HEK293 (cell line): ENCODE measurements around the gene EREG.

Source experiments
- CTCF ChIA-PET: fragments of 350-600 bp; formaldehyde crosslinking; extraction: SDS; loops from one replicate; lab custom pipeline; 2021; ENCODE audit warnings: antibody characterized with exemption; lab: Yijun Ruan, JAX
- POLR2A ChIA-PET: fragments of 300-600 bp; formaldehyde crosslinking; extraction: SDS; loops from one replicate; lab custom pipeline; 2020; ENCODE audit warnings: antibody characterized with exemption, inconsistent platforms; lab: Yijun Ruan, JAX
- H3K27ac ChIP-seq: fragments of 200-500 bp; sonication (Bioruptor generic); 2 replicates; pipeline ENCODE4 v1.5.1; 2014; ENCODE audit warnings: low read depth, low read length, control low read depth, inconsistent platforms; ENCODE audit errors: extremely low read depth
- H3K36me3 ChIP-seq, 2 experiments: fragments of 200-500 bp in 1 of 2; sonication (Bioruptor generic) in 1 of 2; 1 replicate in 1 of 2; 2 replicates in 1 of 2; pipeline ENCODE4 v1.5.1; 2014 to 2017; ENCODE audit warnings: inconsistent platforms in 2 of 2, low read length in 2 of 2; ENCODE audit not compliant: control insufficient read depth in 2 of 2, insufficient read depth in 1 of 2
- H3K4me1 ChIP-seq: fragments of 200-500 bp; sonication (Bioruptor generic); 2 replicates; pipeline ENCODE4 v1.5.1; 2014; ENCODE audit warnings: mild to moderate bottlenecking, low read length, inconsistent platforms; ENCODE audit not compliant: control insufficient read depth, insufficient read depth
- H3K4me3 ChIP-seq: 2 replicates; pipeline ENCODE4 v1.5.1; 2011; ENCODE audit warnings: low read depth, mild to moderate bottlenecking, control low read depth, low read length, moderate library complexity
- H3K9me3 ChIP-seq: fragments of 200-500 bp; sonication (Bioruptor generic); 2 replicates; pipeline ENCODE4 v1.5.1; 2014; ENCODE audit warnings: low read depth, low read length, inconsistent platforms; ENCODE audit not compliant: control insufficient read depth, insufficient read depth
- MZF1 ChIP-seq: fragments of 450-650 bp; formaldehyde crosslinking; IDR thresholded peaks from 2 replicates; pipeline ENCODE4 v1.5.1; 2017; ENCODE audit warnings: missing biosample characterization, missing genetic modification characterization, borderline replicate concordance
- OSR2 ChIP-seq: fragments of 450-650 bp; formaldehyde crosslinking; IDR thresholded peaks from 2 replicates; pipeline ENCODE4 v1.5.1; 2016; ENCODE audit warnings: missing biosample characterization, missing genetic modification characterization
- ZFP3 ChIP-seq: fragments of 450-650 bp; formaldehyde crosslinking; IDR thresholded peaks from 2 replicates; pipeline ENCODE4 v1.5.1; 2016; ENCODE audit warnings: low read depth, missing biosample characterization, missing genetic modification characterization
- ZNF16 ChIP-seq: fragments of 450-650 bp; formaldehyde crosslinking; IDR thresholded peaks from 2 replicates; pipeline ENCODE4 v1.5.1; 2016; ENCODE audit warnings: low read depth, missing biosample characterization, missing genetic modification characterization
- ZNF23 ChIP-seq: fragments of 450-650 bp; formaldehyde crosslinking; IDR thresholded peaks from 2 replicates; pipeline ENCODE4 v1.5.1; 2016; ENCODE audit warnings: missing biosample characterization, missing genetic modification characterization, borderline replicate concordance
- ZNF426 ChIP-seq: fragments of 450-650 bp; formaldehyde crosslinking; IDR thresholded peaks from 2 replicates; pipeline ENCODE4 v1.5.1; 2017; ENCODE audit warnings: missing biosample characterization, missing genetic modification characterization, mild to moderate bottlenecking, inconsistent platforms, moderate library complexity
- ZNF518A ChIP-seq: fragments of 450-650 bp; formaldehyde crosslinking; conservative IDR thresholded peaks from 2 replicates; pipeline ENCODE4 v1.5.1; 2016; ENCODE audit warnings: low read depth, missing biosample characterization, missing genetic modification characterization
- ZNF626 ChIP-seq: fragments of 450-650 bp; sonication (Bioruptor Pico); formaldehyde crosslinking; IDR thresholded peaks from 2 replicates; pipeline ENCODE4 v1.5.1; 2018; ENCODE audit warnings: missing biosample characterization, missing genetic modification characterization, inconsistent platforms
- ZNF654 ChIP-seq: fragments of 450-650 bp; formaldehyde crosslinking; IDR thresholded peaks from 2 replicates; pipeline ENCODE4 v1.5.1; 2016; ENCODE audit warnings: low read depth, missing biosample characterization, missing genetic modification characterization
- ZNF670 ChIP-seq: fragments of 450-650 bp; formaldehyde crosslinking; IDR thresholded peaks from 2 replicates; pipeline ENCODE4 v1.5.1; 2016; ENCODE audit warnings: missing biosample characterization, missing genetic modification characterization, low read depth
- ZNF692 ChIP-seq: fragments of 450-650 bp; formaldehyde crosslinking; IDR thresholded peaks from 2 replicates; pipeline ENCODE4 v1.5.1; 2016; ENCODE audit warnings: missing biosample characterization, missing genetic modification characterization
- ZNF785 ChIP-seq: fragments of 450-650 bp; formaldehyde crosslinking; IDR thresholded peaks from 2 replicates; pipeline ENCODE4 v1.5.1; 2016; ENCODE audit warnings: missing biosample characterization, missing genetic modification characterization
- TF ChIP-seq, protein P1 (sequence below): fragments of 450-650 bp; formaldehyde crosslinking; IDR thresholded peaks from 2 replicates; pipeline ENCODE4 v1.5.1; 2016; ENCODE audit warnings: missing biosample characterization, missing genetic modification characterization
- TF ChIP-seq, protein P2 (sequence below): fragments of 450-650 bp; formaldehyde crosslinking; IDR thresholded peaks from 2 replicates; pipeline ENCODE4 v1.5.1; 2016; ENCODE audit warnings: missing biosample characterization, missing genetic modification characterization

Gene EREG

GRCh38 chr4:74370912-74371311 is 6.0 kb downstream of the EREG start:
- Histone ChIP-seq H3K9me3 (no peaks in the 10 kb centered on the region), H3K4me1 (no peaks in the 10 kb centered on the region), H3K27ac (no peak overlapping the region), H3K36me3 (no peaks in the 10 kb centered on the region)
- CTCF ChIA-PET, result interaction anchor here (0.6 to 2.8 kb wide), 16 partner anchors 10 to 1120 kb away, joined by 3 to 12 read pairs (median 3); no protein-coding TSS in a partner anchor
- TF ChIP-seq ZNF785 (tag by site-specific recombination) (no peak), ZNF654 (peak; percentile 59)
- TF ChIP-seq, protein P1, sequence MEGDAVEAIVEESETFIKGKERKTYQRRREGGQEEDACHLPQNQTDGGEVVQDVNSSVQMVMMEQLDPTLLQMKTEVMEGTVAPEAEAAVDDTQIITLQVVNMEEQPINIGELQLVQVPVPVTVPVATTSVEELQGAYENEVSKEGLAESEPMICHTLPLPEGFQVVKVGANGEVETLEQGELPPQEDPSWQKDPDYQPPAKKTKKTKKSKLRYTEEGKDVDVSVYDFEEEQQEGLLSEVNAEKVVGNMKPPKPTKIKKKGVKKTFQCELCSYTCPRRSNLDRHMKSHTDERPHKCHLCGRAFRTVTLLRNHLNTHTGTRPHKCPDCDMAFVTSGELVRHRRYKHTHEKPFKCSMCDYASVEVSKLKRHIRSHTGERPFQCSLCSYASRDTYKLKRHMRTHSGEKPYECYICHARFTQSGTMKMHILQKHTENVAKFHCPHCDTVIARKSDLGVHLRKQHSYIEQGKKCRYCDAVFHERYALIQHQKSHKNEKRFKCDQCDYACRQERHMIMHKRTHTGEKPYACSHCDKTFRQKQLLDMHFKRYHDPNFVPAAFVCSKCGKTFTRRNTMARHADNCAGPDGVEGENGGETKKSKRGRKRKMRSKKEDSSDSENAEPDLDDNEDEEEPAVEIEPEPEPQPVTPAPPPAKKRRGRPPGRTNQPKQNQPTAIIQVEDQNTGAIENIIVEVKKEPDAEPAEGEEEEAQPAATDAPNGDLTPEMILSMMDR (tag by site-specific recombination), result 0 out of 2 replicates have a peak, but pooled peaks have one; percentile 10
- TF ChIP-seq, all 188 proteins: peak for 2
- no peak overlapping the region for H3K4me3 ChIP-seq
- POLR2A ChIA-PET, result no interaction called here

GRCh38 chr4:74374128-74374527 is 9.2 kb downstream of the EREG start:
- ChIA-PET CTCF (interaction anchor here (0.6 kb wide), 2 partner anchors 185 to 199 kb away, joined by 3 to 4 read pairs; no protein-coding TSS in a partner anchor), POLR2A (no interaction called here)
- H3K4me3 ChIP-seq, result no peak overlapping the region
- no peaks in the 10 kb centered on the region for H3K9me3 ChIP-seq
- no peak overlapping the region for H3K27ac ChIP-seq
- H3K4me1 ChIP-seq, result no peaks in the 10 kb centered on the region
- H3K36me3 ChIP-seq, result no peaks in the 10 kb centered on the region
- TF ChIP-seq ZNF692 (tag by site-specific recombination), result no peak
- no peak for TF ChIP-seq ZNF426 (tag by site-specific recombination)
- TF ChIP-seq ZNF518A (tag by site-specific recombination), result no peak
- no peak for TF ChIP-seq ZNF23
- TF ChIP-seq ZNF16 (tag by site-specific recombination), result no peak
- TF ChIP-seq MZF1, result no peak
- TF ChIP-seq, protein P2, sequence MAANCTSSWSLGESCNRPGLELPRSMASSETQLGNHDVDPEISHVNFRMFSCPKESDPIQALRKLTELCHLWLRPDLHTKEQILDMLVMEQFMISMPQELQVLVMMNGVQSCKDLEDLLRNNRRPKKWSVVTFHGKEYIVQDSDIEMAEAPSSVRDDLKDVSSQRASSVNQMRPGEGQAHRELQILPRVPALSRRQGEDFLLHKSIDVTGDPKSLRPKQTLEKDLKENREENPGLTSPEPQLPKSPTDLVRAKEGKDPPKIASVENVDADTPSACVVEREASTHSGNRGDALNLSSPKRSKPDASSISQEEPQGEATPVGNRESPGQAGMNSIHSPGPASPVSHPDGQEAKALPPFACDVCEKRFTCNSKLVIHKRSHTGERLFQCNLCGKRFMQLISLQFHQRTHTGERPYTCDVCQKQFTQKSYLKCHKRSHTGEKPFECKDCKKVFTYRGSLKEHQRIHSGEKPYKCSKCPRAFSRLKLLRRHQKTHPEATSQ (tag by site-specific recombination), result no peak
- TF ChIP-seq OSR2, result no peak
- no peak for TF ChIP-seq ZNF670 (tag by site-specific recombination)
- no peak for TF ChIP-seq ZFP3 (tag by site-specific recombination)
- no peak for TF ChIP-seq ZNF626 (tag by site-specific recombination)
